Neuronal stem cell (in vitro differentiated cells): Measurements from ENCODE around the gene PRKAR2A.

Experiments used
- DNase-seq: peaks from one replicate; pipeline ENCODE4 v3.0.0-alpha.2; 2013; ENCODE audit warnings: low spot score
- H2AFZ ChIP-seq: one replicate; pipeline ENCODE4 v1.6.1; 2013; ENCODE audit warnings: mild to moderate bottlenecking, low read length, inconsistent platforms
- H2AK5ac ChIP-seq: 2 replicates; pipeline ENCODE4 v1.6.1; 2013; ENCODE audit warnings: low read depth, mild to moderate bottlenecking, inconsistent platforms, low read length, moderate library complexity, mixed read lengths
- H2BK120ac ChIP-seq: 2 replicates; pipeline ENCODE4 v1.6.1; 2013; ENCODE audit warnings: low read depth, mild to moderate bottlenecking, inconsistent platforms, low read length, moderate library complexity, mixed read lengths
- H2BK12ac ChIP-seq: one replicate; pipeline ENCODE4 v1.6.1; 2013; ENCODE audit warnings: low read length, inconsistent platforms
- H2BK15ac ChIP-seq: 2 replicates; pipeline ENCODE4 v1.6.1; 2013; ENCODE audit warnings: mild to moderate bottlenecking, low read length, inconsistent platforms, mixed read lengths
- H2BK5ac ChIP-seq: one replicate; pipeline ENCODE4 v1.6.1; 2013; ENCODE audit warnings: inconsistent platforms, mild to moderate bottlenecking, low read length, moderate library complexity
- H3K14ac ChIP-seq: one replicate; pipeline ENCODE4 v1.6.1; 2013; ENCODE audit warnings: low read length, inconsistent platforms
- H3K18ac ChIP-seq: 2 replicates; pipeline ENCODE4 v1.6.1; 2013; ENCODE audit warnings: low read length, inconsistent platforms
- H3K23ac ChIP-seq: 2 replicates; pipeline ENCODE4 v1.6.1; 2013; ENCODE audit warnings: low read depth, mild to moderate bottlenecking, mixed read lengths, low read length, inconsistent platforms; ENCODE audit not compliant: poor library complexity
- H3K27ac ChIP-seq: replicated peaks from 3 replicates; pipeline ENCODE4 v1.5.1; 2013; ENCODE audit warnings: low read length, inconsistent platforms
- H3K27me3 ChIP-seq, 3 experiments: 2 replicates each; pipeline ENCODE4 v1.6.1; 2013; ENCODE audit warnings: low read length in 3 of 3, mild to moderate bottlenecking in 2 of 3, inconsistent platforms in 1 of 3, low read depth in 1 of 3, mixed read lengths in 1 of 3, moderate library complexity in 1 of 3; ENCODE audit not compliant: control insufficient read depth in 3 of 3, insufficient read depth in 3 of 3
- H3K36me3 ChIP-seq, 2 donors: replicated peaks in 1 of 2; 2 replicates each; pipeline ENCODE4 v1.6.1; 2013; ENCODE audit warnings: low read length in 2 of 2; ENCODE audit not compliant: control insufficient read depth in 2 of 2, insufficient read depth in 2 of 2
- H3K4ac ChIP-seq: 2 replicates; pipeline ENCODE4 v1.6.1; 2013; ENCODE audit warnings: inconsistent platforms, mild to moderate bottlenecking, low read length, moderate library complexity
- H3K4me1 ChIP-seq, 2 donors: 1 replicate in 1 of 2; 2 replicates in 1 of 2; pipeline ENCODE4 v1.6.1; 2013; ENCODE audit warnings: low read length in 2 of 2, low read depth in 1 of 2; ENCODE audit not compliant: control insufficient read depth in 2 of 2, insufficient read depth in 1 of 2
- H3K4me2 ChIP-seq: one replicate; pipeline ENCODE4 v1.6.1; 2013; ENCODE audit warnings: mild to moderate bottlenecking, low read length, inconsistent platforms; ENCODE audit not compliant: insufficient read depth, poor library complexity, severe bottlenecking
- H3K4me3 ChIP-seq, 2 donors: 2 replicates each; pipeline ENCODE4 v1.5.1; 2013; ENCODE audit warnings: low read length in 2 of 2, mild to moderate bottlenecking in 2 of 2, inconsistent platforms in 1 of 2, moderate library complexity in 1 of 2
- H3K79me1 ChIP-seq: one replicate; pipeline ENCODE4 v1.6.1; 2013; ENCODE audit warnings: low read depth, mild to moderate bottlenecking, inconsistent platforms, low read length, moderate library complexity
- H3K9ac ChIP-seq: one replicate; pipeline ENCODE4 v1.6.1; 2013; ENCODE audit warnings: mild to moderate bottlenecking, low read depth, low read length, inconsistent platforms; ENCODE audit not compliant: poor library complexity
- H3K9me3 ChIP-seq, 2 donors: replicated peaks in 1 of 2; 2 replicates each; pipeline versions ENCODE3 to v1.6.1; 2013; ENCODE audit warnings: low read length in 2 of 2, mild to moderate bottlenecking in 2 of 2, inconsistent platforms in 1 of 2, low read depth in 1 of 2, mixed read lengths in 1 of 2, moderate library complexity in 1 of 2; ENCODE audit not compliant: control insufficient read depth in 2 of 2, insufficient read depth in 1 of 2
- H4K8ac ChIP-seq: one replicate; pipeline ENCODE4 v1.6.1; 2013; ENCODE audit warnings: low read depth, mild to moderate bottlenecking, inconsistent platforms, low read length, moderate library complexity
- H4K91ac ChIP-seq: one replicate; pipeline ENCODE4 v1.6.1; 2013; ENCODE audit warnings: low read length, low read depth, mild to moderate bottlenecking, inconsistent platforms; ENCODE audit not compliant: poor library complexity
- WGBS, 2 donors: extraction: QIAGEN DNeasy Blood & Tissue Kit; methylation state at CpG; one replicate each; pipeline ENCODE4 v1.1.7; 2013; ENCODE audit warnings: missing lambda C conversion rate in 2 of 2, mixed read lengths in 1 of 2; ENCODE audit not compliant: insufficient read length in 2 of 2, insufficient replicate concordance in 1 of 2; ENCODE audit errors: extremely low coverage in 2 of 2; 5-methylcytosine and 5-hydroxymethylcytosine counted together

PRKAR2A gene

GRCh38 chr3:48820612-48821324 is 26.9 kb downstream of the PRKAR2A start:
- Histone ChIP-seq H2BK15ac (no peak overlapping the region), H3K4ac (no peak overlapping the region), H3K18ac (no peak overlapping the region), H2BK5ac (no peak overlapping the region), H3K4me3 (no peak overlapping the region), H2AK5ac (no peak overlapping the region), H4K91ac (no peak overlapping the region), H2AFZ (no peak overlapping the region), H2BK12ac (no peak overlapping the region), H3K9ac (no peak overlapping the region), H3K23ac (no peak overlapping the region), H3K14ac (no peak overlapping the region), H3K36me3 (no peaks in the 10 kb centered on the region), H2BK120ac (no peak overlapping the region), H3K9me3 (no peaks in the 10 kb centered on the region), H3K4me1 (no peaks in the 10 kb centered on the region), H3K27ac (no peak overlapping the region), H4K8ac (no peak overlapping the region), H3K4me2 (no peak overlapping the region), H3K79me1 (no peaks in the 10 kb centered on the region), H3K27me3 (no peaks in the 10 kb centered on the region)
- WGBS, 2 donors: no CpG with 5 or more reads among the region's 2 CpGs
- no peak for DNase-seq

GRCh38 chr3:48819234-48820221 is 28.1 kb downstream of the PRKAR2A start:
- no peak overlapping the region for H3K4ac ChIP-seq
- no peak overlapping the region for H3K14ac ChIP-seq
- no peak overlapping the region for H3K27ac ChIP-seq
- no peak overlapping the region for H4K91ac ChIP-seq
- no peaks in the 10 kb centered on the region for H3K9me3 ChIP-seq
- H3K18ac ChIP-seq: no peak overlapping the region
- H3K36me3 ChIP-seq: no peaks in the 10 kb centered on the region
- no peak overlapping the region for H2AK5ac ChIP-seq
- no peak for DNase-seq
- no CpG with 5 or more reads among the region's 7 CpGs for WGBS, 2 donors
- no peak overlapping the region for H2BK12ac ChIP-seq
- H3K27me3 ChIP-seq: no peaks in the 10 kb centered on the region
- H3K9ac ChIP-seq: no peak overlapping the region
- H2AFZ ChIP-seq: no peak overlapping the region
- no peak overlapping the region for H3K4me3 ChIP-seq
- H4K8ac ChIP-seq: no peak overlapping the region
- H2BK5ac ChIP-seq: no peak overlapping the region
- no peaks in the 10 kb centered on the region for H3K4me1 ChIP-seq
- H3K23ac ChIP-seq: no peak overlapping the region
- H3K79me1 ChIP-seq: no peaks in the 10 kb centered on the region
- H2BK120ac ChIP-seq: no peak overlapping the region
- H3K4me2 ChIP-seq: no peak overlapping the region
- H2BK15ac ChIP-seq: no peak overlapping the region

GRCh38 chr3:48811524-48811923 is 36.1 kb downstream of the PRKAR2A start:
- H3K4me1 ChIP-seq: no peaks in the 10 kb centered on the region
- no peak overlapping the region for H4K91ac ChIP-seq
- no peaks in the 10 kb centered on the region for H3K36me3 ChIP-seq
- no peak overlapping the region for H2AFZ ChIP-seq
- no peak overlapping the region for H3K27ac ChIP-seq
- no peak overlapping the region for H3K4me3 ChIP-seq
- no peak overlapping the region for H3K23ac ChIP-seq
- H3K14ac ChIP-seq: no peak overlapping the region
- no peak overlapping the region for H3K4ac ChIP-seq
- DNase-seq: no peak
- H2BK120ac ChIP-seq: no peak overlapping the region
- H3K9ac ChIP-seq: no peak overlapping the region
- no peak overlapping the region for H4K8ac ChIP-seq
- no peaks in the 10 kb centered on the region for H3K27me3 ChIP-seq
- H2BK5ac ChIP-seq: no peak overlapping the region
- no peaks in the 10 kb centered on the region for H3K79me1 ChIP-seq
- H3K9me3 ChIP-seq: no peaks in the 10 kb centered on the region
- no peak overlapping the region for H2AK5ac ChIP-seq
- H3K4me2 ChIP-seq: no peak overlapping the region
- H2BK12ac ChIP-seq: no peak overlapping the region
- no peak overlapping the region for H2BK15ac ChIP-seq
- H3K18ac ChIP-seq: no peak overlapping the region
- WGBS, 2 donors: no CpG with 5 or more reads among the region's 3 CpGs

GRCh38 chr3:48804930-48805329 is 42.7 kb downstream of the PRKAR2A start:
- Histone ChIP-seq H2BK12ac (no peak overlapping the region), H3K4ac (no peak overlapping the region), H3K14ac (no peak overlapping the region), H2AFZ (no peak overlapping the region), H3K4me3 (no peak overlapping the region), H3K4me1 (no peaks in the 10 kb centered on the region), H4K8ac (no peak overlapping the region), H3K9me3 (no peaks in the 10 kb centered on the region), H3K9ac (no peak overlapping the region), H3K36me3 (no peaks in the 10 kb centered on the region), H3K27me3 (no peaks in the 10 kb centered on the region), H2BK15ac (no peak overlapping the region), H2BK5ac (no peak overlapping the region), H3K79me1 (no peaks in the 10 kb centered on the region), H3K4me2 (no peak overlapping the region), H3K23ac (no peak overlapping the region), H4K91ac (no peak overlapping the region), H3K18ac (no peak overlapping the region), H2AK5ac (no peak overlapping the region), H3K27ac (no peak overlapping the region), H2BK120ac (no peak overlapping the region)
- no CpG with 5 or more reads among the region's 4 CpGs for WGBS, 2 donors
- no peak for DNase-seq
